T-cell (primary cell): ENCODE data around the gene ITPR1. TPM values are rescaled to one million over a fixed set of nuclear protein-coding genes. Genes with fewer than 3 reads are reported as not detected.

Experiments used
- ATAC-seq, 4 experiments: fragments of 200-7000 bp in 3 of 4; fragments of 150-1000 bp in 1 of 4; cut with Tn5 transposase; replicated peaks in 1 of 4; 1 replicate in 3 of 4; 2 replicates in 1 of 4; pipeline ENCODE4 v1.10.0; 2021; ENCODE audit warnings: moderate library complexity in 3 of 4, mild to moderate bottlenecking in 2 of 4, moderate number of reproducible peaks in 1 of 4
- CTCF ChIA-PET, 2 donors: fragments of 300-600 bp; sonication (Branson Sonifier 250); formaldehyde crosslinking; loops; one replicate each; lab custom pipeline; 2022; ENCODE audit warnings: antibody characterized with exemption in 2 of 2; lab: Charles Lee
- POLR2A ChIA-PET, 2 donors: fragments of 300-600 bp; sonication (Branson Sonifier 250); formaldehyde crosslinking; loops; one replicate each; lab custom pipeline; 2022; ENCODE audit warnings: antibody characterized with exemption in 2 of 2; lab: Charles Lee
- DNase-seq, 35 experiments: peaks; one replicate each; pipeline versions ENCODE4 v3.0.0 to v3.0.0-alpha.2; 2013 to 2023
- H3K27ac ChIP-seq: one replicate; pipeline ENCODE4 v1.5.1; 2013; ENCODE audit warnings: low read length
- H3K27me3 ChIP-seq, 2 experiments: replicated peaks in 1 of 2; 1 replicate in 1 of 2; 2 replicates in 1 of 2; pipeline versions ENCODE4 v1.6.1 to v1.7.0; 2013; ENCODE audit warnings: low read length in 1 of 2, mixed read lengths in 1 of 2; ENCODE audit not compliant: control insufficient read depth in 2 of 2, insufficient read depth in 2 of 2; ENCODE audit errors: extremely low read depth in 1 of 2
- H3K36me3 ChIP-seq, 2 donors: 1 replicate in 1 of 2; 2 replicates in 1 of 2; pipeline versions ENCODE4 v1.6.1 to v1.7.0; 2013; ENCODE audit warnings: low read length in 1 of 2; ENCODE audit not compliant: control insufficient read depth in 2 of 2, insufficient read depth in 1 of 2; ENCODE audit errors: extremely low read depth in 1 of 2
- H3K4me1 ChIP-seq, 2 experiments: 1 replicate in 1 of 2; 2 replicates in 1 of 2; pipeline versions ENCODE4 v1.6.1 to v1.7.0; 2013; ENCODE audit warnings: low read length in 2 of 2, mixed read lengths in 1 of 2; ENCODE audit not compliant: insufficient read depth in 2 of 2, control insufficient read depth in 1 of 2; ENCODE audit errors: extremely low read depth in 1 of 2
- H3K4me3 ChIP-seq, 2 donors: 1 replicate in 1 of 2; 2 replicates in 1 of 2; pipeline versions ENCODE4 v1.5.1 to v1.7.0; 2013; ENCODE audit warnings: mild to moderate bottlenecking in 2 of 2, low read length in 1 of 2, moderate library complexity in 1 of 2; ENCODE audit not compliant: control insufficient read depth in 1 of 2; ENCODE audit errors: extremely low read depth in 1 of 2
- H3K9me3 ChIP-seq: 2 replicates; pipeline ENCODE4 v1.7.0; 2013
- H3K27ac Mint-ChIP-seq, 2 donors: one replicate each; pipeline ENCODE4 v1.8.0; 2020 to 2021; ENCODE audit warnings: mild to moderate bottlenecking in 2 of 2, mixed read lengths in 2 of 2
- H3K27me3 Mint-ChIP-seq, 2 donors: one replicate each; pipeline ENCODE4 v1.8.0; 2021 to 2022; ENCODE audit warnings: mixed read lengths in 2 of 2
- H3K36me3 Mint-ChIP-seq: one replicate; pipeline ENCODE4 v1.8.0; 2021; ENCODE audit warnings: mixed read lengths
- H3K4me1 Mint-ChIP-seq, 3 donors: one replicate each; pipeline ENCODE4 v1.8.0; 2020 to 2022; ENCODE audit warnings: mixed read lengths in 3 of 3, mild to moderate bottlenecking in 1 of 3
- H3K4me3 Mint-ChIP-seq, 3 donors: one replicate each; pipeline ENCODE4 v1.8.0; 2020 to 2022; ENCODE audit warnings: mild to moderate bottlenecking in 3 of 3, mixed read lengths in 3 of 3, moderate library complexity in 3 of 3
- H3K9me3 Mint-ChIP-seq, 3 donors: one replicate each; pipeline ENCODE4 v1.8.0; 2020 to 2022; ENCODE audit warnings: mixed read lengths in 3 of 3
- WGBS: methylation state at CpG from one replicate; pipeline ENCODE4 v1.1.5; 2013; ENCODE audit warnings: missing lambda C conversion rate; ENCODE audit not compliant: insufficient coverage; 5-methylcytosine and 5-hydroxymethylcytosine counted together
- total RNA-seq, 35 experiments: library from RNA in 6 of 35; stranded (reverse) in 6 of 35; fragments of 120-200 nt in 1 of 35; gene quantifications; one replicate each; pipeline versions ENCODE4 v1.2.1 to v1.2.4 and lab custom pipeline; 2013 to 2026

Gene ITPR1
- total RNA-seq, 5 donors from 2014 or later (not counting 1 experiment from before 2014, with no cell fraction given): 53.8 to 105 (median 73.1) TPM

DNA sequence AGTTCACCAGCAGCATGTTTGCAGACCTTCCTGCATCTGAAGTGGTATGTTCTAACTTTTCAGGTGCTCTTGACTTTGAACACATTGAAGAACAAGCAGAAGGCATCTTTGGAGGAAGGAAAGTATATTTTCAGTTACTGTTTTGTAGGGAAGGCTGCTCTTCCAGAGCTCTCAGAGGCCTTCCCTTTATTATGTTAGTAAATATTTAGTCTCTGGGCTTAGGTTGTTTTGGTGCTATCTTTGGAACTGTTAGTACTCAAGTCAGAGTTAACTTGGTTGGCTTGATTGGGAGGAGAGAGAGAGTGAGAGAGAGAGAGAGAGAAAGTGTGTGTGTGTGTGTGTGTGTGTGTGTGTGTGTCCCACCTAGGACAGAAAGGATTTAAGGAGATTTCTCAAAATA lies 188.2 kb downstream of the ITPR1 start:
- Histone ChIP-seq H3K36me3 (peaks cover 14 to 79% of the 10 kb centered on the region in 2 donors), H3K4me1 (no peaks in the 10 kb centered on the region), H3K4me3 (no peak overlapping the region), H3K27ac (no peak overlapping the region), H3K27me3 (no peaks in the 10 kb centered on the region), H3K9me3 (no peaks in the 10 kb centered on the region)
- H3K9me3 Mint-ChIP-seq: no peaks in the 10 kb centered on the region
- no peak overlapping the region for H3K4me3 Mint-ChIP-seq
- POLR2A ChIA-PET: interaction anchor here (0.7 kb wide), 2 partner anchors 28 to 227 kb away, joined by 3 to 4 read pairs; no protein-coding TSS in a partner anchor
- H3K27me3 Mint-ChIP-seq: no peaks in the 10 kb centered on the region
- peaks cover 85% of the 10 kb centered on the region for H3K36me3 Mint-ChIP-seq
- no peak overlapping the region for H3K27ac Mint-ChIP-seq
- CTCF ChIA-PET: interaction anchor here in 1 of 2 donors (0.6 kb wide), 1 partner anchor 35 kb away, joined by 3 read pairs; no protein-coding TSS in a partner anchor
- no peaks in the 10 kb centered on the region for H3K4me1 Mint-ChIP-seq
- ATAC-seq (no peak), DNase-seq (no peak)

DNA sequence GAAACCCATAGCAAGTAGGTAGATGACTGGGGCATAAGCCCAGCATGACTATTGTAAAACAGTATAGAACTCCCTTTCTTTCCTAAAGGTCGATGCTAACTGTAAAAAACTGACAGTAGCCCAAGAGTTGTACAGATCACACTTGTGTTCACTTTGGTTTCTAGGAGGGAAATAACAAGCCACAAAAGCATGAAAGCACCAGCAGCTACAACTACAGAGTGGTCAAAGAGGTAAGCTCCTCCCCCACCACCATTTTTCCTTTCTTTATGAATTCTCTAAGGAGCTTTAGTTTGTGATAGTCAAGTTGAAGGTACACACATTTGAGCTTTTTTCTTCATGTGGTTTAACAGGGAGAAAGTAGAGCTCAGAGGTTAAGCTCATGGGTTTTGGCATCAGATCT lies 191.0 kb downstream of the ITPR1 start:
- no peak for ATAC-seq
- H3K27me3 Mint-ChIP-seq: no peaks in the 10 kb centered on the region
- H3K27ac ChIP-seq: no peak overlapping the region
- CTCF ChIA-PET: interaction anchor here in 1 of 2 donors (0.6 to 1.2 kb wide), 4 partner anchors 10 to 396 kb away, joined by 3 to 4 read pairs (median 4); no protein-coding TSS in a partner anchor
- H3K27ac Mint-ChIP-seq: no peak overlapping the region
- DNase-seq: no peak
- H3K4me3 ChIP-seq: no peak overlapping the region
- peaks cover 14 to 85% of the 10 kb centered on the region in 2 donors for H3K36me3 ChIP-seq
- H3K9me3 ChIP-seq: no peaks in the 10 kb centered on the region
- H3K9me3 Mint-ChIP-seq: peaks cover 0 to 2% (median 0%) of the 10 kb centered on the region in 3 donors
- POLR2A ChIA-PET: interaction anchor here (0.6 to 0.7 kb wide), 2 partner anchors 30 to 165 kb away, joined by 3 to 4 read pairs; no protein-coding TSS in a partner anchor
- no peaks in the 10 kb centered on the region for H3K4me1 Mint-ChIP-seq
- no peaks in the 10 kb centered on the region for H3K27me3 ChIP-seq
- peaks cover 85% of the 10 kb centered on the region for H3K36me3 Mint-ChIP-seq
- H3K4me1 ChIP-seq: no peaks in the 10 kb centered on the region
- no peak overlapping the region for H3K4me3 Mint-ChIP-seq
- WGBS: 20% methylated on average over 1 of the region's 1 CpG

DNA sequence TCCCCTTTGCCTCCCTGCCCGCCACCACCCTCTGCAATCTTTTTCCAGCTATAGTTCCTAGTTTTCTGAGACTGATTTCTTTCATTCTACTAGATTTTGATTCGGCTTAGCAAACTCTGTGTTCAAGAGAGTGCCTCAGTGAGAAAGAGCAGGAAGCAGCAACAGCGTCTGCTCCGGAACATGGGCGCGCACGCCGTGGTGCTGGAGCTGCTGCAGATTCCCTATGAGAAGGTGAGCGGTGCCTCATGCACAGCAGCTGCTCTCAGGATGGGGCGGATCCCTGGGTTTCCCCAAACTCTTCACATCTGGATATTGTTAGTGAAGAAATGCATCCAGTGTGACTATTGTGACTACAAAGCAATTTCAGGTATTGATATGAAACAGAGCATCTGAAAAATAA lies 191.8 kb downstream of the ITPR1 start:
- Histone ChIP-seq H3K4me3 (no peak overlapping the region), H3K36me3 (peaks cover 15 to 83% of the 10 kb centered on the region in 2 donors), H3K9me3 (no peaks in the 10 kb centered on the region), H3K27me3 (no peaks in the 10 kb centered on the region), H3K4me1 (no peaks in the 10 kb centered on the region), H3K27ac (no peak overlapping the region)
- POLR2A ChIA-PET: no interaction called here
- ATAC-seq: no peak
- H3K36me3 Mint-ChIP-seq: peaks cover 89% of the 10 kb centered on the region
- WGBS: 100% methylated on average over 1 of the region's 10 CpGs
- DNase-seq: no peak
- CTCF ChIA-PET: interaction anchor here in 1 of 2 donors (0.6 kb wide), 1 partner anchor 26 kb away, joined by 4 read pairs; no protein-coding TSS in a partner anchor
- no peak overlapping the region for H3K27ac Mint-ChIP-seq
- H3K4me3 Mint-ChIP-seq: no peak overlapping the region
- H3K9me3 Mint-ChIP-seq: peaks cover 0 to 6% (median 0%) of the 10 kb centered on the region in 3 donors
- H3K27me3 Mint-ChIP-seq: no peaks in the 10 kb centered on the region
- H3K4me1 Mint-ChIP-seq: no peaks in the 10 kb centered on the region

DNA sequence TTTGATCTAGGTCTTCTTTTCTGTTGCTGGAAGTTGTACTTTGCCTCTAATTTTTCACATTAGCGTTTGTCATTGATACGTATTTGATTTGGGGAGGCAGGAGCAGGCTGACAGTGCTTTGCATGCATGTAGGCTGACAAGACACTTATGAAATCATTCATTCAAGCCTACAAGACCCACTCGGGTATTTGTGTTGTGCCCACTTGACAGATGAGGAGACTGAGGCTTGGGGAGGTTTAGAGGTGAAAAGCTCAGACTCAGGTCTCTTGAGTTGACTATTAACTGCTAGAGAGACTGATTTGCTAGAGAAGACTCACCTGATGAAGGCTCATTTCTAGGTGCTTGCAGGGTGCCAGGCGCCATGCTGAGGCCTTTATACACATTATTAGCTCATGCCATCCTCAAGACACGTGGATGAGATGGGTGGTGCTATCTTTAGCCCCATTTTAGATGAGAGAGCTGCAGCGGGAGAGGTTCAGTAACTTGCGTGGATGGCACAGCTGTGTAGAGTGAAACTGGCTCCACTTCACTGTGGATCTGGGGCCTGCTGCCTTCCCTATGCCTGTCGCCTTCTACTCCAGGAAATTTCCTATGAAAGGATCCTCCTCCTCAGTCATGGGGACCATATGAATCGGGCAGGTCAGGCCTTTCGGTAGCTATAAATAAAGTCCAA lies 192.7 kb downstream of the ITPR1 start:
- H3K27me3 Mint-ChIP-seq: no peaks in the 10 kb centered on the region
- Histone ChIP-seq H3K27ac (no peak overlapping the region), H3K36me3 (peaks cover 17 to 79% of the 10 kb centered on the region in 2 donors), H3K27me3 (no peaks in the 10 kb centered on the region), H3K4me3 (no peak overlapping the region), H3K9me3 (no peaks in the 10 kb centered on the region), H3K4me1 (no peaks in the 10 kb centered on the region)
- no peaks in the 10 kb centered on the region for H3K4me1 Mint-ChIP-seq
- WGBS: 95% methylated on average over 4 of the region's 10 CpGs
- peaks cover 87% of the 10 kb centered on the region for H3K36me3 Mint-ChIP-seq
- POLR2A ChIA-PET: no interaction called here
- no peak for ATAC-seq
- H3K9me3 Mint-ChIP-seq: peaks cover 0 to 6% (median 0%) of the 10 kb centered on the region in 3 donors
- H3K4me3 Mint-ChIP-seq: no peak overlapping the region
- CTCF ChIA-PET: no interaction called here
- no peak for DNase-seq
- H3K27ac Mint-ChIP-seq: no peak overlapping the region

DNA sequence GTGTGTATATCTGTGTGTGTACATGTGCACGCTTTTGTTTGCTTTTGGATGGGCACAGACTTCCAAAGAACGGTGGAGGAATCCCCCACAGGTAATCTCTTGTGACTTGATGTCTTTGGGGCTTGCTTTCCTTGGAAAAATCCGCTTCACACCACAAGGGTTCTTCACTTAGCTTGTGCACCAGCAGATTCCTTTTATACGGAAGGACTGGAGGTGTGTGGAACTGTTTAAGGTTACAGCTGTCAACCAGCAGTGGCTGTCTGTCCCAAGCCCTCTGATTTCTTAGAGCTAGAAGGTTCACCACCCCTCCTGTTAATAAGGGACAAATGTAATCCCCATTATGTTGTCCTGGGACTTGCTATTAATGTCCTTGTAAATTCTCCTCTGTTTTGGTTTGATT lies 193.5 kb downstream of the ITPR1 start:
- Histone ChIP-seq H3K9me3 (no peaks in the 10 kb centered on the region), H3K27ac (no peak overlapping the region), H3K4me3 (no peak overlapping the region), H3K4me1 (no peaks in the 10 kb centered on the region), H3K36me3 (peaks cover 17 to 85% of the 10 kb centered on the region in 2 donors), H3K27me3 (no peaks in the 10 kb centered on the region)
- WGBS: no CpG with 5 or more reads among the region's 4 CpGs
- Mint-ChIP-seq H3K27ac (no peak overlapping the region), H3K4me1 (no peaks in the 10 kb centered on the region), H3K4me3 (no peak overlapping the region), H3K36me3 (peaks cover 88% of the 10 kb centered on the region), H3K9me3 (peaks cover 0 to 6% (median 0%) of the 10 kb centered on the region in 3 donors), H3K27me3 (no peaks in the 10 kb centered on the region)
- CTCF ChIA-PET: no interaction called here
- POLR2A ChIA-PET: no interaction called here
- ATAC-seq: no peak
- DNase-seq: no peak

DNA sequence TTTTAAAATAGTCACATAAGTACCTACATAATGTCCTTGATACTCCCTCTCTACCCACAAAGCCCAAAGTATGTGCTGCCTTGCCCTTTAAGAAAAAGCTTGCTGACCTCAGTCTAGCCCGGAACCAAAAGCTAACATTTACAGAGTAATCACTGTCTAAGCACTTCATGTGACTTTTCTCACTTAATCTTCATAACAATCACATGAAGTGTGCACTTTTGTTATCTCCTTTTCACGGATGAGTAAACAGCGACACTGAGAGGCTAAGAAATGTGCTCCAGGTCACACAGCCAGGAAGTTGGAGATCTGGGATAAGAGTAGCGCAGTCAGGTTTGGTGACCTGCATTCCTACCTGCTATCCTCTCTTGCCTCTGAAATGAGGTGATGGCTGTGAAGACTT lies 194.0 kb downstream of the ITPR1 start:
- H3K36me3 ChIP-seq: peaks cover 17 to 85% of the 10 kb centered on the region in 2 donors
- POLR2A ChIA-PET: no interaction called here
- peaks cover 88% of the 10 kb centered on the region for H3K36me3 Mint-ChIP-seq
- H3K4me3 Mint-ChIP-seq: no peak overlapping the region
- no peaks in the 10 kb centered on the region for H3K4me1 ChIP-seq
- no peaks in the 10 kb centered on the region for H3K27me3 ChIP-seq
- H3K27ac Mint-ChIP-seq: no peak overlapping the region
- CTCF ChIA-PET: no interaction called here
- H3K4me1 Mint-ChIP-seq: no peaks in the 10 kb centered on the region
- 100% methylated on average over 1 of the region's 4 CpGs for WGBS
- H3K4me3 ChIP-seq: no peak overlapping the region
- no peak for ATAC-seq
- DNase-seq: no peak
- H3K9me3 Mint-ChIP-seq: peaks cover 0 to 6% (median 0%) of the 10 kb centered on the region in 3 donors
- no peaks in the 10 kb centered on the region for H3K9me3 ChIP-seq
- no peak overlapping the region for H3K27ac ChIP-seq
- no peaks in the 10 kb centered on the region for H3K27me3 Mint-ChIP-seq
